MCF 10A (cell line): ENCODE results near the gene LRRC56. TPM values are rescaled to one million over a fixed set of nuclear protein-coding genes. Genes with fewer than 3 reads are reported as not detected.

Source experiments
- BruUV-seq: library from RNA; stranded (reverse); fragments of 400-500 nt; replicated peaks from 2 replicates; lab custom pipeline; 2021; lab: Mats Ljungman, UMichigan
- CTCF ChIA-PET: fragments of 300-600 bp; sonication (Branson Sonifier 250); formaldehyde crosslinking; extraction: SDS; loops from one replicate; lab custom pipeline; 2021; ENCODE audit warnings: antibody characterized with exemption, inconsistent platforms; lab: Yijun Ruan, JAX
- POLR2A ChIA-PET: fragments of 300-600, 350-650 bp; sonication (Branson Sonifier 250); formaldehyde crosslinking; extraction: SDS; loops from one replicate; lab custom pipeline; 2020; ENCODE audit warnings: antibody characterized with exemption, inconsistent platforms; lab: Yijun Ruan, JAX
- DNase-seq: peaks from one replicate; pipeline ENCODE4 v3.0.0-alpha.2; 2018; ENCODE audit not compliant: unreplicated experiment
- H3K27ac Mint-ChIP-seq: one replicate; pipeline ENCODE4 v1.8.0; 2022; ENCODE audit warnings: mild to moderate bottlenecking, low read depth, mixed read lengths; ENCODE audit not compliant: unreplicated experiment
- H3K27me3 Mint-ChIP-seq: one replicate; pipeline ENCODE4 v1.8.0; 2022; ENCODE audit warnings: mixed read lengths; ENCODE audit not compliant: insufficient read depth, unreplicated experiment
- H3K36me3 Mint-ChIP-seq: one replicate; pipeline ENCODE4 v1.8.0; 2022; ENCODE audit warnings: mild to moderate bottlenecking, moderate library complexity, mixed read lengths; ENCODE audit not compliant: insufficient read depth, unreplicated experiment
- H3K4me1 Mint-ChIP-seq: one replicate; pipeline ENCODE4 v1.8.0; 2022; ENCODE audit warnings: mixed read lengths; ENCODE audit not compliant: insufficient read depth, unreplicated experiment
- H3K4me3 Mint-ChIP-seq: one replicate; pipeline ENCODE4 v1.8.0; 2022; ENCODE audit warnings: mild to moderate bottlenecking, moderate library complexity, mixed read lengths; ENCODE audit not compliant: unreplicated experiment
- H3K9me3 Mint-ChIP-seq: one replicate; pipeline ENCODE4 v1.8.0; 2022; ENCODE audit warnings: mixed read lengths; ENCODE audit not compliant: unreplicated experiment
- CTCF ChIP-seq: fragments of 200-600 bp; IDR thresholded peaks from one replicate; pipeline ENCODE4 v1.8.0; 2022; ENCODE audit warnings: antibody characterized with exemption, mild to moderate bottlenecking; ENCODE audit not compliant: unreplicated experiment
- intact Hi-C: fragments of 100-400 bp; cut with micrococcal nuclease; formaldehyde crosslinking; loops from 2 replicates; pipeline ENCODE4 v1.14.1; 2022
- total RNA-seq: library from RNA; stranded (reverse); gene quantifications from 2 replicates; pipeline ENCODE4 v1.2.3, GENCODE V29; 2022

Gene LRRC56
- total RNA-seq, 1 experiment from 2014 or later, result 0.75 TPM

GRCh38 chr11:559020-559620 is 21.8 kb downstream of the LRRC56 start:
- POLR2A ChIA-PET, result interaction anchor here (0.6 to 1.8 kb wide), 10 partner anchors 10 to 352 kb away, joined by 3 to 17 read pairs (median 6); partner anchors contain the start of genes BET1L, HRAS, PHRF1 and RIC8A
- H3K27ac Mint-ChIP-seq, result no peak overlapping the region

GRCh38 chr11:559712-560304 is 22.5 kb downstream of the LRRC56 start:
- TF ChIP-seq CTCF, result no peak
- Mint-ChIP-seq H3K9me3 (no peaks in the 10 kb centered on the region), H3K27ac (peak overlapping the region; percentile 23), H3K27me3 (no peaks in the 10 kb centered on the region), H3K4me1 (peaks cover 14% of the 10 kb centered on the region), H3K36me3 (peaks cover 18% of the 10 kb centered on the region), H3K4me3 (peak overlapping the region; percentile 85)
- ChIA-PET CTCF (interaction anchor here (0.5 to 1.0 kb wide), 3 partner anchors 161 to 207 kb away, joined by 3 read pairs; no protein-coding TSS in a partner anchor), POLR2A (interaction anchor here (0.7 to 1.8 kb wide), 13 partner anchors 9 to 202 kb away, joined by 3 to 17 read pairs (median 5); partner anchors contain the start of genes HRAS, PHRF1 and RNH1)
- BruUV-seq, result no TSS peak
- no peak for DNase-seq
- intact Hi-C loops, result loop anchor here (10.0 kb wide), 2 partner anchors 55 to 165 kb away; partner anchors contain the start of gene IRF7

More at GRCh38 chr11:559020-559620, 21.8 kb downstream of the LRRC56 start:
- CTCF ChIA-PET, result interaction anchor here (1.0 kb wide), 1 partner anchor 190 kb away, joined by 3 read pairs; no protein-coding TSS in a partner anchor
- H3K27me3 Mint-ChIP-seq, result no peaks in the 10 kb centered on the region
- H3K4me1 Mint-ChIP-seq, result peaks cover 14% of the 10 kb centered on the region
- TF ChIP-seq CTCF, result no peak
- no peaks in the 10 kb centered on the region for H3K9me3 Mint-ChIP-seq
- no peak overlapping the region for H3K4me3 Mint-ChIP-seq
- no TSS peak for BruUV-seq
- intact Hi-C loops, result no loop called here
- no peak for DNase-seq
- H3K36me3 Mint-ChIP-seq, result peaks cover 14% of the 10 kb centered on the region

- no TSS peak for BruUV-seq
- Mint-ChIP-seq H3K9me3 (no peaks in the 10 kb centered on the region), H3K27me3 (no peaks in the 10 kb centered on the region), H3K4me1 (peaks cover 14% of the 10 kb centered on the region), H3K36me3 (peaks cover 18% of the 10 kb centered on the region), H3K27ac (peak within 1 kb of the TSS; percentile 23), H3K4me3 (peak within 1 kb of the TSS; percentile 85)
- TF ChIP-seq CTCF, result no peak
- DNase-seq, result peak; percentile 87
- POLR2A ChIA-PET, result interaction anchor here (0.7 to 2.1 kb wide), 15 partner anchors 9 to 202 kb away, joined by 3 to 22 read pairs (median 5); partner anchors contain the start of genes HRAS, PHRF1 and RNH1
- CTCF ChIA-PET, result interaction anchor here (0.6 to 1.0 kb wide), 2 partner anchors 161 to 188 kb away, joined by 3 read pairs; no protein-coding TSS in a partner anchor
- intact Hi-C loops, result loop anchor here (10.0 kb wide), 2 partner anchors 54 to 164 kb away; partner anchors contain the start of gene IRF7
Observed at GRCh38 chr11:560305-561147, 23.2 kb downstream of the LRRC56 start, which contains the start of the genes LMNTD2 and RASSF7. Gene LMNTD2, minus strand, starts transcription at chr11:560738. Its CDS starts 22 bp downstream, at chr11:560716. Gene RASSF7, plus strand, starts transcription at chr11:560970. Its CDS starts 799 bp downstream, at chr11:561769.
